Endodermal cell (in vitro differentiated cells): ENCODE results near the gene GCLC. TPM values are rescaled to one million over a fixed set of nuclear protein-coding genes. Genes with fewer than 3 reads are reported as not detected.

Experiments used
- DNase-seq: peaks from one replicate; pipeline ENCODE4 v3.0.0-alpha.2; 2017
- H3K27ac ChIP-seq: 2 replicates; pipeline ENCODE4 v1.5.1; 2013; ENCODE audit warnings: mild to moderate bottlenecking, low read depth, low read length, moderate library complexity
- H3K27me3 ChIP-seq: 2 replicates; pipeline ENCODE4 v1.6.1; 2013; ENCODE audit warnings: mild to moderate bottlenecking, low read length, moderate library complexity; ENCODE audit not compliant: insufficient read depth, control insufficient read depth, poor library complexity, severe bottlenecking
- H3K36me3 ChIP-seq: 2 replicates; pipeline ENCODE4 v1.7.0; 2013; ENCODE audit warnings: mild to moderate bottlenecking, low read length, moderate library complexity; ENCODE audit not compliant: control insufficient read depth, insufficient read depth
- H3K4me1 ChIP-seq: one replicate; pipeline ENCODE4 v1.7.0; 2013; ENCODE audit warnings: low read length; ENCODE audit not compliant: control insufficient read depth, insufficient read depth
- H3K4me3 ChIP-seq: 2 replicates; pipeline ENCODE4 v1.5.1; 2013; ENCODE audit warnings: mild to moderate bottlenecking, low read length, moderate library complexity
- H3K9ac ChIP-seq: 2 replicates; pipeline ENCODE4 v1.6.1; 2013; ENCODE audit warnings: mild to moderate bottlenecking, low read length, moderate library complexity; ENCODE audit not compliant: poor library complexity, severe bottlenecking; ENCODE audit errors: extremely low read depth
- H3K9me3 ChIP-seq: 2 replicates; pipeline ENCODE4 v1.6.1; 2013; ENCODE audit warnings: mild to moderate bottlenecking, low read length, moderate library complexity; ENCODE audit not compliant: control insufficient read depth
- H3K27ac Mint-ChIP-seq: 2 replicates; pipeline ENCODE4 v1.8.0; 2020; ENCODE audit warnings: mixed read lengths
- H3K27me3 Mint-ChIP-seq: 2 replicates; pipeline ENCODE4 v1.8.0; 2021; ENCODE audit warnings: mild to moderate bottlenecking, mixed read lengths; ENCODE audit not compliant: insufficient read depth
- H3K36me3 Mint-ChIP-seq: 2 replicates; pipeline ENCODE4 v1.8.0; 2020; ENCODE audit warnings: low read depth, mixed read lengths
- H3K4me1 Mint-ChIP-seq: 2 replicates; pipeline ENCODE4 v1.8.0; 2020; ENCODE audit warnings: mixed read lengths
- H3K4me3 Mint-ChIP-seq: 2 replicates; pipeline ENCODE4 v1.8.0; 2020; ENCODE audit warnings: mild to moderate bottlenecking, moderate library complexity, mixed read lengths
- H3K9me3 Mint-ChIP-seq: 2 replicates; pipeline ENCODE4 v1.8.0; 2020; ENCODE audit warnings: mild to moderate bottlenecking, mixed read lengths
- CTCF ChIP-seq: fragments of 200-600 bp; sonication (generic); conservative IDR thresholded peaks from 2 replicates; pipeline ENCODE4 v1.5.0; 2021; ENCODE audit warnings: antibody characterized with exemption, mild to moderate bottlenecking
- WGBS, 2 experiments: methylation state at CpG; one replicate each; pipeline versions ENCODE4 v1.1.5 to v1.1.7; 2013; ENCODE audit warnings: missing lambda C conversion rate in 2 of 2, mixed read lengths in 1 of 2; ENCODE audit not compliant: insufficient coverage in 1 of 2, insufficient read length in 1 of 2; 5-methylcytosine and 5-hydroxymethylcytosine counted together
- total RNA-seq, 2 donors: library from RNA; stranded (reverse); fragmentation: NEBNext Ultra II Directional in 1 of 2; extraction: Animal tissue kit (Norgen Biotek cat#: 25700) in 1 of 2; gene quantifications; 2 replicates in 1 of 2; 3 replicates in 1 of 2; pipeline ENCODE4 v1.2.1, GENCODE V29; 2021

The GCLC gene
- total RNA-seq, 2 donors from 2014 or later: 44.7 to 57.7 TPM

DNA sequence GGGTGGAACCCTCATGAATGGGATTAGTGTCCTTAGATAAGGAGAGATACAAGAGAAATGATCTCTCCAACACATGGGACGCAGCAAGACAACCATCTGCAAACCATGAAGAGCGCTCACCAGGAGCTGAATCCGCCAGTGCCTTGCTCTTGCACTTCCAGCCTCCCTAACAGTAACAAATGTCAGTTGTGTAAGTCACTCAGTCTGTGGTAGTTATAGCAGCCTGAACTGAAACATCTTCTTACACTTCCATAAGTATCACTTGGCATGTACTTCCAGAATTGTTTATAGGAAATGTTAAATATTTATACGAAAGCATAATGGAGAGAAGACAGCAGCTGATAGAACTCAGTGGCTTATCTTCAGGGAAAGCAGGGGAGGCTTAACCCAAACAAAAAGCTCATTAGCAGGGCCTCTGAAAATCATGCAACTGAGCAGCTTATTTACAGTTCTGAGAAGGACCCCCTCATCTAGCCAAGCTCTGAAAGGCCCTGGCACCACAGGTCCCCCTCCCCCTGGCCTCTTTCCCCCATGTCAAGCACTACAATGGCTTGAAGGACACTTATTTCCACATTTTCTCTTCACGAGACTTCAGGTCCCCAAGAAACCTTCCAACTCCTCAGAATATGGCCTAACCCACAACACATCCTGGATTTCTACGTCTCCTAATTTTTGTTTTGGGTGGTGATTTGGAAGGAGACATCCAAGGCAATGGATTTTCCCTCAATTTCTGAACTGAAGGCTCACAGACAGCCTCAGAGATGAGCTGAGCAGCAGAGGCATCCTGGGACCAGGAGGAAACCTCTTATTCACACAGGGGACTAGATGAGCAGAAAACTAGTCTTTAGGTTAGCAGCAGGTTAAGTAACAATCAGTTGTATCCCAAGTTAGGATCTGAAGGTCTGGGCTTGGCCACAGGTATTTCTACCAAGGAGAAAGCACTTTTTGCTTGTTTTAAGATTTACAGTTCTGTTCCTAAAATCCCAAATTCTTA, 49.1 kb downstream of the GCLC start:
- H3K4me3 ChIP-seq: peak overlapping the region; percentile 41
- peaks cover 25% of the 10 kb centered on the region for H3K36me3 ChIP-seq
- no peak for TF ChIP-seq CTCF
- WGBS, 2 experiments: 82 to 100% methylated on average over 1 to 6 of the region's 6 CpGs
- no peak overlapping the region for H3K9ac ChIP-seq
- peaks cover 15% of the 10 kb centered on the region for H3K4me1 ChIP-seq
- H3K27me3 ChIP-seq: no peaks in the 10 kb centered on the region
- H3K27me3 Mint-ChIP-seq: no peaks in the 10 kb centered on the region
- H3K9me3 Mint-ChIP-seq: peaks cover 3% of the 10 kb centered on the region
- no peak for DNase-seq
- peaks cover 48% of the 10 kb centered on the region for H3K4me1 Mint-ChIP-seq
- no peaks in the 10 kb centered on the region for H3K9me3 ChIP-seq
- peaks cover 23% of the 10 kb centered on the region for H3K36me3 Mint-ChIP-seq
- peak overlapping the region; percentile 48 for H3K27ac Mint-ChIP-seq
- peak overlapping the region; percentile 9 for H3K4me3 Mint-ChIP-seq
- H3K27ac ChIP-seq: no peak overlapping the region

DNA sequence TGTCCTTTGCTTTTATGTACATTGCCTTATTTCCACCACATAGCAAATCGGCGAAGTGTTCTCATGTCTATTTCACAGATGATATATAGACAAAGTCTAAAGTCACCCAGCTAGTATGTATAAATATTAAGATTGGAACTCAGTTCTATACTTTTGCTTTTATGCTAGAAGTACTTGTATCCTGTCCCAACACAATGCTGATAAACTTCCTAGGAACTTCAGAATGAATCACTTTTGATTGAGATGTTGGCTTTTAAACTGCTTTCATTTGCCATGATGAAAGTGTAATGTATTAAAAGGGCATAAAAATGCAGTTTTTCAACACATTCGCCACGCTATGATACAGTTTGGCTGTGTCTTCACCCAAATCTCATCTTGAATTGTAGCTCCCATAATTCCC, 50.8 kb downstream of the GCLC start:
- Histone ChIP-seq H3K4me1 (peaks cover 15% of the 10 kb centered on the region), H3K9ac (no peak overlapping the region), H3K36me3 (peaks cover 7% of the 10 kb centered on the region), H3K9me3 (no peaks in the 10 kb centered on the region), H3K4me3 (no peak overlapping the region), H3K27me3 (no peaks in the 10 kb centered on the region), H3K27ac (no peak overlapping the region)
- H3K27me3 Mint-ChIP-seq: peaks cover 3% of the 10 kb centered on the region
- 92 to 100% methylated on average over 2 to 4 of the region's 4 CpGs for WGBS, 2 experiments
- H3K36me3 Mint-ChIP-seq: peaks cover 10% of the 10 kb centered on the region
- H3K4me3 Mint-ChIP-seq: no peak overlapping the region
- H3K4me1 Mint-ChIP-seq: peaks cover 48% of the 10 kb centered on the region
- H3K27ac Mint-ChIP-seq: no peak overlapping the region
- no peak for TF ChIP-seq CTCF
- H3K9me3 Mint-ChIP-seq: peaks cover 5% of the 10 kb centered on the region
- no peak for DNase-seq

DNA sequence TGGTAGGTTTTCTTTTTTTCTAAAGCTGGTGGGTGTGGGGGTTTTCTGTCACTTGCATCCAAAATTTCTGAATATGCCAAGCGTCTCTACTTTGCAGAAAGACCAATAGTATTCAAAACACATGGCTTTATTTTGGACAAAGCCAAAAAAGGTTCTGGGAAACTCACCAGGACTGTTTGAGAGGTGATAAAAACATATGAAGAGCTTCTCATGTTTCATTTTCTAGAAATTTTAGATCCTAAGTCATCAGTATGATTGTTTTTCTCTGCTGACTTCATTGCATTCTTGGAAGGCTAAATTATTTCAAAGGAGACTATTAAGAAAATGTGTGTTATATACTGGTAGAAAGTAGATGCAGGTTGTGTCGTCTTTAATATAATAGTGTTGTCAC, 51.3 kb downstream of the GCLC start:
- Histone ChIP-seq H3K9me3 (no peaks in the 10 kb centered on the region), H3K9ac (no peak overlapping the region)

More for the DNA sequence above, 51.3 kb downstream of the GCLC start:
- Histone ChIP-seq H3K36me3 (peaks cover 3% of the 10 kb centered on the region), H3K4me1 (peaks cover 15% of the 10 kb centered on the region), H3K27ac (no peak overlapping the region), H3K27me3 (no peaks in the 10 kb centered on the region), H3K4me3 (no peak overlapping the region)
- Mint-ChIP-seq H3K4me1 (peaks cover 47% of the 10 kb centered on the region), H3K27ac (no peak overlapping the region), H3K4me3 (no peak overlapping the region), H3K9me3 (peaks cover 5% of the 10 kb centered on the region), H3K27me3 (peaks cover 5% of the 10 kb centered on the region), H3K36me3 (peaks cover 7% of the 10 kb centered on the region)
- no peak for TF ChIP-seq CTCF
- WGBS, 2 experiments: 86 to 100% methylated on average over 1 to 2 of the region's 2 CpGs
- no peak for DNase-seq
